Lower lobe of right lung (tissue), 2 donors: ENCODE results near the gene ADGRG2. TPM values are rescaled to one million over a fixed set of nuclear protein-coding genes. Genes with fewer than 3 reads are reported as not detected.

Experiments
- ATAC-seq, 2 donors: fragments of 200-7000 bp; cut with Tn5 transposase; one replicate each; pipeline ENCODE4 v1.9.1; 2020 to 2022; ENCODE audit warnings: mild to moderate bottlenecking in 2 of 2, moderate library complexity in 2 of 2
- DNase-seq: peaks from one replicate; pipeline ENCODE4 v3.0.0-alpha.2; 2020
- H3K27ac ChIP-seq: fragments of 200-600 bp; one replicate; pipeline ENCODE4 v1.8.0; 2022
- H3K27me3 ChIP-seq: fragments of 200-600 bp; one replicate; pipeline ENCODE4 v1.8.0; 2022; ENCODE audit warnings: low read depth
- H3K36me3 ChIP-seq: fragments of 200-600 bp; one replicate; pipeline ENCODE4 v1.8.0; 2022; ENCODE audit warnings: mild to moderate bottlenecking
- H3K4me1 ChIP-seq: fragments of 200-600 bp; one replicate; pipeline ENCODE4 v1.8.0; 2022
- H3K4me3 ChIP-seq: fragments of 200-600 bp; one replicate; pipeline ENCODE4 v1.8.0; 2022; ENCODE audit warnings: mild to moderate bottlenecking
- H3K9me3 ChIP-seq: fragments of 200-600 bp; one replicate; pipeline ENCODE4 v1.8.0; 2022
- intact Hi-C: fragments of 100-400 bp; cut with DNase I; formaldehyde crosslinking; loops from one replicate; pipeline ENCODE4 v1.11.0; 2022
- total RNA-seq: library from RNA; stranded (reverse); fragmentation: NEBNext Ultra II Directional; extraction: Animal tissue kit (Norgen Biotek cat#: 25700); gene quantifications from one replicate; pipeline ENCODE4 v1.2.1, GENCODE V29; 2021
- TF ChIP-seq, protein P1 (sequence below): fragments of 200-600 bp; IDR thresholded peaks from one replicate; pipeline ENCODE4 v1.8.0; 2022; ENCODE audit warnings: antibody characterized with exemption, mild to moderate bottlenecking
- donor health status: DM: no; HTN: yes; CAD: no; lungs with severe emphysema.

The ADGRG2 gene
- total RNA-seq, 1 donor from 2014 or later: 1.1 TPM

GRCh38 chrX:19097553-19098283, 24.6 kb downstream of the ADGRG2 start:
- Histone ChIP-seq H3K36me3 (no peaks in the 10 kb centered on the region), H3K27me3 (no peaks in the 10 kb centered on the region), H3K4me3 (no peak overlapping the region), H3K4me1 (no peaks in the 10 kb centered on the region), H3K9me3 (no peaks in the 10 kb centered on the region), H3K27ac (no peak overlapping the region)
- intact Hi-C loops: no loop called here
- TF ChIP-seq, protein P1, sequence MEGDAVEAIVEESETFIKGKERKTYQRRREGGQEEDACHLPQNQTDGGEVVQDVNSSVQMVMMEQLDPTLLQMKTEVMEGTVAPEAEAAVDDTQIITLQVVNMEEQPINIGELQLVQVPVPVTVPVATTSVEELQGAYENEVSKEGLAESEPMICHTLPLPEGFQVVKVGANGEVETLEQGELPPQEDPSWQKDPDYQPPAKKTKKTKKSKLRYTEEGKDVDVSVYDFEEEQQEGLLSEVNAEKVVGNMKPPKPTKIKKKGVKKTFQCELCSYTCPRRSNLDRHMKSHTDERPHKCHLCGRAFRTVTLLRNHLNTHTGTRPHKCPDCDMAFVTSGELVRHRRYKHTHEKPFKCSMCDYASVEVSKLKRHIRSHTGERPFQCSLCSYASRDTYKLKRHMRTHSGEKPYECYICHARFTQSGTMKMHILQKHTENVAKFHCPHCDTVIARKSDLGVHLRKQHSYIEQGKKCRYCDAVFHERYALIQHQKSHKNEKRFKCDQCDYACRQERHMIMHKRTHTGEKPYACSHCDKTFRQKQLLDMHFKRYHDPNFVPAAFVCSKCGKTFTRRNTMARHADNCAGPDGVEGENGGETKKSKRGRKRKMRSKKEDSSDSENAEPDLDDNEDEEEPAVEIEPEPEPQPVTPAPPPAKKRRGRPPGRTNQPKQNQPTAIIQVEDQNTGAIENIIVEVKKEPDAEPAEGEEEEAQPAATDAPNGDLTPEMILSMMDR: no peak
- no peak for ATAC-seq
- DNase-seq: no peak

DNA sequence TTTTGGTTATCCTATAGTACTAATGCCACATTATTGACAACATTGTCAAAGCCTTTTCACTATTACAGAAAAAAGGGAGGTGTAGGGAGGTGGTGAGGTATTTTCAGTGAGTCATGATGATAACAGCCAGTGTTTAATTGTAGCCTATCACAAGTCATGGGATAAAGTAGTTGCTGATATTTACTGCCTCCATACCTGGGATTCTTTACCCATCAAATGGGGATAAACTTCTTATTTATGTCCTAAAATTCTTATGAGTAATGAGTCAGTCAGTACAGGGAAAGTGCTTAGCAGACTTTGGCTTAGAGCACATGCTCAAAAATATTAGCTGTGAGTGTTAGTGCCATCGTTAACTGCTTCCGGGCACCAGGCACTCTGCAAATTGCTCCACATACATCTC, 25.7 kb downstream of the ADGRG2 start:
- Histone ChIP-seq H3K27ac (no peak overlapping the region), H3K4me1 (no peaks in the 10 kb centered on the region), H3K27me3 (no peaks in the 10 kb centered on the region), H3K4me3 (no peak overlapping the region), H3K9me3 (no peaks in the 10 kb centered on the region), H3K36me3 (no peaks in the 10 kb centered on the region)
- ATAC-seq (no peak), DNase-seq (no peak)
- TF ChIP-seq, protein P1: no peak
- intact Hi-C loops: no loop called here

- intact Hi-C loops: no loop called here
- H3K27ac ChIP-seq: no peak overlapping the region
- no peak for ATAC-seq
- no peaks in the 10 kb centered on the region for H3K4me1 ChIP-seq
- H3K4me3 ChIP-seq: no peak overlapping the region
- no peaks in the 10 kb centered on the region for H3K27me3 ChIP-seq
- DNase-seq: no peak
- TF ChIP-seq, protein P1: no peak
- H3K36me3 ChIP-seq: no peaks in the 10 kb centered on the region
- no peaks in the 10 kb centered on the region for H3K9me3 ChIP-seq
These were observed 27.6 kb downstream of the ADGRG2 start for GRCh38 chrX:19094654-19095053.

- DNase-seq: no peak
- Histone ChIP-seq H3K36me3 (no peaks in the 10 kb centered on the region), H3K9me3 (no peaks in the 10 kb centered on the region), H3K4me3 (no peak overlapping the region), H3K27ac (no peak overlapping the region), H3K27me3 (no peaks in the 10 kb centered on the region), H3K4me1 (no peaks in the 10 kb centered on the region)
- TF ChIP-seq, protein P1: no peak
- intact Hi-C loops: no loop called here
- ATAC-seq: no peak
These were observed 30.7 kb downstream of the ADGRG2 start for GRCh38 chrX:19091596-19091995.

- H3K9me3 ChIP-seq: no peaks in the 10 kb centered on the region
- no peaks in the 10 kb centered on the region for H3K36me3 ChIP-seq
- DNase-seq (no peak), ATAC-seq (no peak)
- H3K27me3 ChIP-seq: no peaks in the 10 kb centered on the region
- intact Hi-C loops: no loop called here
- no peak overlapping the region for H3K27ac ChIP-seq
- TF ChIP-seq, protein P1: no peak
- H3K4me3 ChIP-seq: no peak overlapping the region
- no peaks in the 10 kb centered on the region for H3K4me1 ChIP-seq
These were observed 32.7 kb downstream of the ADGRG2 start for GRCh38 chrX:19089555-19090040.
